ENCODE results near the gene VWA5B2. TPM values are rescaled to one million over a fixed set of nuclear protein-coding genes. Genes with fewer than 3 reads are reported as not detected.

VWA5B2 gene
- total and polyA plus RNA-seq, 2 of the 13 experiments (the other 11 are each of a cell fraction or from before 2014, with no cell fraction given): 0.03 to 0.04 TPM

- H3K4me1 ChIP-seq (ENCODE audit: insufficient read depth, low read length): no peaks in the 10 kb centered on the region
- no peak for ATAC-seq
- H2AFZ ChIP-seq (ENCODE audit: low read length): no peak overlapping the region
- no peak for DNase-seq (ENCODE audit: low spot score)
- H3K4me2 ChIP-seq (ENCODE audit: low read depth, low read length): no peak overlapping the region
- no peaks in the 10 kb centered on the region for H3K36me3 ChIP-seq (replicated peaks in 1 of 2; ENCODE audit: control insufficient read depth in 1 of 2, insufficient read depth in 2 of 2, low read length in 2 of 2)
- intact Hi-C loops (cut with micrococcal nuclease; ENCODE audit: unreplicated experiment): no loop called here
- peaks cover 2 to 7% of the 10 kb centered on the region in 2 experiments; a peak in 4 of 5 replicates for H3K27me3 ChIP-seq (ENCODE audit: control insufficient read depth in 1 of 2, insufficient read depth in 2 of 2, low read length in 2 of 2)
- in situ Hi-C loops (cut with HindIII; ENCODE audit: extremely low pct_ligation_motif_present, low pct_unique_long_range_greater_than_20kb): no loop called here
- 27% methylated on average over 5 of the region's 5 CpGs for WGBS (ENCODE audit: low lambda C conversion rate)
- no TSS peak for BruUV-seq (replicated peaks)
- no peak overlapping the region for H3K4me3 ChIP-seq (replicated peaks in 1 of 3; ENCODE audit: insufficient read depth in 1 of 3, low read depth in 2 of 3, low read length in 3 of 3)
- CTCF ChIA-PET (ENCODE audit: low intra/inter-chr PET ratio, low total read pairs): no interaction called here
- no peak for FAIRE-seq
- no peak overlapping the region for H3K27ac ChIP-seq (ENCODE audit: extremely low read length, insufficient read depth, low read length)
- TF ChIP-seq PCBP1 (IDR thresholded peaks at IDR 0.05; ENCODE audit: borderline replicate concordance, low read depth, low read length) (no peak), CREM (IDR thresholded peaks at IDR 0.05) (no peak), CREM (CRISPR knock-in tag; IDR thresholded peaks at IDR 0.05) (no peak), ZNF557 (CRISPR knock-in tag; IDR thresholded peaks at IDR 0.05) (no peak), ZNF331 (CRISPR knock-in tag; IDR thresholded peaks at IDR 0.05) (no peak), TSC22D2 (CRISPR knock-in tag; IDR thresholded peaks at IDR 0.05; ENCODE audit: borderline replicate concordance) (no peak), RBFOX2 (IDR thresholded peaks at IDR 0.05; ENCODE audit: low read depth, low read length) (no peak), HDAC2 (CRISPR knock-in tag; IDR thresholded peaks at IDR 0.05) (no peak), SAFB2 (CRISPR knock-in tag; IDR thresholded peaks at IDR 0.05; ENCODE audit: borderline replicate concordance, low read depth) (no peak), SMAD9 (CRISPR knock-in tag; IDR thresholded peaks at IDR 0.05) (no peak), ZNF878 (CRISPR knock-in tag; IDR thresholded peaks at IDR 0.05) (no peak), U2AF1 (optimal IDR thresholded peaks at IDR 0.05; ENCODE audit: low read depth, low read length) (no peak), MLX (CRISPR knock-in tag; IDR thresholded peaks at IDR 0.05) (no peak), DNMT1 (CRISPR knock-in tag; IDR thresholded peaks at IDR 0.05) (no peak), ZNF18 (CRISPR knock-in tag; IDR thresholded peaks at IDR 0.05; ENCODE audit: insufficient replicate concordance) (no peak)
- no peaks in the 10 kb centered on the region for H3K9me3 ChIP-seq (ENCODE audit: low read length)
- H3K79me2 ChIP-seq (ENCODE audit: insufficient read depth, low read length): no peaks in the 10 kb centered on the region
- no peaks in the 10 kb centered on the region for H4K20me1 ChIP-seq (ENCODE audit: insufficient read depth, low read length)
- POLR2A ChIA-PET: no interaction called here
- H3K9ac ChIP-seq (ENCODE audit: insufficient read depth, low read depth, low read length): no peak overlapping the region
Observed at GRCh38 chr3:184211718-184212117, 17.7 kb upstream of the VWA5B2 start.

Data from HepG2 (cell line).